Suprapubic skin (tissue), 4 donors: ENCODE results near the gene OASL. TPM values are rescaled to one million over a fixed set of nuclear protein-coding genes. Genes with fewer than 3 reads are reported as not detected.

Source experiments
- DNase-seq, 2 donors: peaks; one replicate each; pipeline ENCODE4 v3.0.0-alpha.2; 2019; ENCODE audit warnings: low spot score in 2 of 2
- H3K27ac ChIP-seq: fragments of 200-600 bp; sonication (generic); one replicate; pipeline ENCODE4 v1.5.1; 2019
- H3K27me3 ChIP-seq: fragments of 200-600 bp; sonication (generic); one replicate; pipeline ENCODE4 v1.5.1; 2019
- H3K36me3 ChIP-seq: fragments of 200-600 bp; sonication (generic); one replicate; pipeline ENCODE4 v1.5.1; 2019
- H3K4me1 ChIP-seq: fragments of 200-600 bp; sonication (generic); one replicate; pipeline ENCODE4 v1.5.1; 2019
- H3K4me3 ChIP-seq: fragments of 200-600 bp; sonication (generic); one replicate; pipeline ENCODE4 v1.5.1; 2019; ENCODE audit warnings: mild to moderate bottlenecking
- H3K9me3 ChIP-seq: fragments of 200-600 bp; sonication (generic); one replicate; pipeline ENCODE4 v1.5.1; 2019
- EP300 ChIP-seq: sonication (generic); formaldehyde crosslinking; IDR thresholded peaks from one replicate; pipeline ENCODE4 v1.6.1; 2017; ENCODE audit warnings: antibody characterized with exemption
- POLR2A ChIP-seq, 2 donors: fragments of 450-650 bp; IDR thresholded peaks; one replicate each; pipeline ENCODE4 v1.6.1; 2017; ENCODE audit warnings: antibody characterized with exemption in 2 of 2, mild to moderate bottlenecking in 2 of 2, moderate library complexity in 2 of 2
- POLR2AphosphoS5 ChIP-seq, 3 donors: sonication (generic); formaldehyde crosslinking; IDR thresholded peaks; one replicate each; pipeline ENCODE4 v1.6.1; 2017; ENCODE audit warnings: antibody characterized with exemption in 3 of 3
- WGBS: methylation state at CpG from one replicate; pipeline ENCODE4 v1.1.5; 2018; 5-methylcytosine and 5-hydroxymethylcytosine counted together
- total RNA-seq, 4 donors: library from RNA; depleted of rRNA; stranded (reverse); fragments of >200 nt; gene quantifications; one replicate each; pipeline ENCODE4 v1.1.0, GENCODE V29; 2016
- TF ChIP-seq, protein P1 (sequence below), 2 donors: fragments of 200-600 bp in 1 of 2; fragments of 450-650 bp in 1 of 2; sonication (generic) in 1 of 2; IDR thresholded peaks; one replicate each; pipeline ENCODE4 v1.5.1; 2016 to 2019; ENCODE audit warnings: antibody characterized with exemption in 2 of 2, mild to moderate bottlenecking in 1 of 2, moderate library complexity in 1 of 2

Gene OASL
- total RNA-seq, 4 donors from 2014 or later: 0.53 to 0.91 (median 0.64) TPM; not detected in 1

GRCh38 chr12:120998435-120998834 lies 40.6 kb downstream of the OASL start:
- peaks cover 5% of the 10 kb centered on the region for H3K27me3 ChIP-seq
- H3K4me3 ChIP-seq: no peak overlapping the region
- WGBS: 70% methylated on average over 3 of the region's 3 CpGs
- no peak for TF ChIP-seq POLR2A (IDR thresholded peaks at IDR 0.05)
- TF ChIP-seq POLR2AphosphoS5 (IDR thresholded peaks at IDR 0.05): no peak
- no peaks in the 10 kb centered on the region for H3K4me1 ChIP-seq
- no peak for DNase-seq
- H3K36me3 ChIP-seq: peaks cover 21% of the 10 kb centered on the region
- no peaks in the 10 kb centered on the region for H3K9me3 ChIP-seq
- H3K27ac ChIP-seq: no peak overlapping the region

DNA sequence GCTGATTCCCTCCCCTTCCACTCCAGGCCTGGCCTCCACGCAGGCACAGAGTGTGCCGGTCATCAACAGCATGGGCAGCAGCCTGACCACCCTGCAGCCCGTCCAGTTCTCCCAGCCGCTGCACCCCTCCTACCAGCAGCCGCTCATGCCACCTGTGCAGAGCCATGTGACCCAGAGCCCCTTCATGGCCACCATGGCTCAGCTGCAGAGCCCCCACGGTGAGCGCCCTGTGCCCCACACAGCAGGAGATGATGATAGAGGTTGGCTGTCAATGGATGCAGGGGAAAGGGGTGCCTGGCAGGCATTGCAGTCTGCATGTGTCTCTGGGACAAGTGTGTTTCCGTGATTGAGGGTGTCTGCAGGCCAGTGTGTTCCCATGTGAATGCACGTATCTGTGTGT lies 41.6 kb downstream of the OASL start:
- no peaks in the 10 kb centered on the region for H3K9me3 ChIP-seq
- H3K27ac ChIP-seq: no peak overlapping the region
- DNase-seq: no peak
- no peak for TF ChIP-seq EP300
- peaks cover 5% of the 10 kb centered on the region for H3K27me3 ChIP-seq
- H3K36me3 ChIP-seq: peaks cover 14% of the 10 kb centered on the region
- 70% methylated on average over 6 of the region's 9 CpGs for WGBS
- no peak overlapping the region for H3K4me3 ChIP-seq
- no peaks in the 10 kb centered on the region for H3K4me1 ChIP-seq

DNA sequence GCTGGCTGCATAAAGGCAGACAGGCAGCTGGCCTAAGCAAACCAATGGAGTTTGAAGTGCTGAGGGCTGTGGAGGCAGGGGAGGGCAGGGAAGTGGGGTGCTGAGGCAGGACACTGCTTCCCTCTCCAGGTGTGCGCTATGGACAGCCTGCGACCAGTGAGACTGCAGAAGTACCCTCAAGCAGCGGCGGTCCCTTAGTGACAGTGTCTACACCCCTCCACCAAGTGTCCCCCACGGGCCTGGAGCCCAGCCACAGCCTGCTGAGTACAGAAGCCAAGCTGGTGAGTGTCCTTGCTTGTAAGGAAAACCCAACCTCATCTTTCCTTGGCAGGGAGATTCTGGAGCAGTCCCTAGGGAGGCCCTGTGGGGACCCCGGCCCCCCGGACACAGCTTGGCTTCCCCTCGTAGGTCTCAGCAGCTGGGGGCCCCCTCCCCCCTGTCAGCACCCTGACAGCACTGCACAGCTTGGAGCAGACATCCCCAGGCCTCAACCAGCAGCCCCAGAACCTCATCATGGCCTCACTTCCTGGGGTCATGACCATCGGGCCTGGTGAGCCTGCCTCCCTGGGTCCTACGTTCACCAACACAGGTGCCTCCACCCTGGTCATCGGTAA lies 42.8 kb downstream of the OASL start:
- 84% methylated on average over 5 of the region's 11 CpGs for WGBS
- TF ChIP-seq EP300 (no peak), POLR2A (IDR thresholded peaks at IDR 0.05) (no peak), POLR2AphosphoS5 (IDR thresholded peaks at IDR 0.05) (no peak)
- TF ChIP-seq, protein P1, sequence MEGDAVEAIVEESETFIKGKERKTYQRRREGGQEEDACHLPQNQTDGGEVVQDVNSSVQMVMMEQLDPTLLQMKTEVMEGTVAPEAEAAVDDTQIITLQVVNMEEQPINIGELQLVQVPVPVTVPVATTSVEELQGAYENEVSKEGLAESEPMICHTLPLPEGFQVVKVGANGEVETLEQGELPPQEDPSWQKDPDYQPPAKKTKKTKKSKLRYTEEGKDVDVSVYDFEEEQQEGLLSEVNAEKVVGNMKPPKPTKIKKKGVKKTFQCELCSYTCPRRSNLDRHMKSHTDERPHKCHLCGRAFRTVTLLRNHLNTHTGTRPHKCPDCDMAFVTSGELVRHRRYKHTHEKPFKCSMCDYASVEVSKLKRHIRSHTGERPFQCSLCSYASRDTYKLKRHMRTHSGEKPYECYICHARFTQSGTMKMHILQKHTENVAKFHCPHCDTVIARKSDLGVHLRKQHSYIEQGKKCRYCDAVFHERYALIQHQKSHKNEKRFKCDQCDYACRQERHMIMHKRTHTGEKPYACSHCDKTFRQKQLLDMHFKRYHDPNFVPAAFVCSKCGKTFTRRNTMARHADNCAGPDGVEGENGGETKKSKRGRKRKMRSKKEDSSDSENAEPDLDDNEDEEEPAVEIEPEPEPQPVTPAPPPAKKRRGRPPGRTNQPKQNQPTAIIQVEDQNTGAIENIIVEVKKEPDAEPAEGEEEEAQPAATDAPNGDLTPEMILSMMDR (IDR thresholded peaks at IDR 0.05): no peak
- H3K4me1 ChIP-seq: no peaks in the 10 kb centered on the region
- no peak overlapping the region for H3K4me3 ChIP-seq
- DNase-seq: no peak
- H3K9me3 ChIP-seq: no peaks in the 10 kb centered on the region
- no peak overlapping the region for H3K27ac ChIP-seq
- H3K27me3 ChIP-seq: peaks cover 5% of the 10 kb centered on the region
- H3K36me3 ChIP-seq: peaks cover 3% of the 10 kb centered on the region

GRCh38 chr12:120994589-120995337 lies 44.3 kb downstream of the OASL start:
- H3K4me3 ChIP-seq: no peak overlapping the region
- no peak overlapping the region for H3K27ac ChIP-seq
- WGBS: 96% methylated on average over 2 of the region's 2 CpGs
- H3K9me3 ChIP-seq: no peaks in the 10 kb centered on the region
- peaks cover 5% of the 10 kb centered on the region for H3K27me3 ChIP-seq
- H3K36me3 ChIP-seq: no peaks in the 10 kb centered on the region
- TF ChIP-seq EP300 (no peak), POLR2AphosphoS5 (IDR thresholded peaks at IDR 0.05) (no peak), POLR2A (IDR thresholded peaks at IDR 0.05) (no peak)
- TF ChIP-seq, protein P1 (IDR thresholded peaks at IDR 0.05): no peak
- no peak for DNase-seq
- H3K4me1 ChIP-seq: no peaks in the 10 kb centered on the region

DNA sequence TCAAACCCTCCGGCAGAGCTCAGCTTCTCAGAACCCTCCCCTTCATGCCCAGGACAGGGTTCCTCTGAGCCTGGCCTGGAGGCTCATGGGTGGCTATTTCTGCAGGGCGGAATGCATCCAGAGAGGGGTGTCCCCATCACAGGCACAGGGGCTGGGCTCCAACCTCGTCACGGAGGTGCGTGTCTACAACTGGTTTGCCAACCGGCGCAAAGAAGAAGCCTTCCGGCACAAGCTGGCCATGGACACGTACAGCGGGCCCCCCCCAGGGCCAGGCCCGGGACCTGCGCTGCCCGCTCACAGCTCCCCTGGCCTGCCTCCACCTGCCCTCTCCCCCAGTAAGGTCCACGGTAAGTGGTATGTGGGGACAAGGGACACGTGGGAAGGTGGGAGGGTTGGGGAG lies 45.0 kb downstream of the OASL start:
- no peak overlapping the region for H3K4me3 ChIP-seq
- H3K36me3 ChIP-seq: no peaks in the 10 kb centered on the region
- no peaks in the 10 kb centered on the region for H3K4me1 ChIP-seq
- TF ChIP-seq EP300 (no peak), POLR2AphosphoS5 (IDR thresholded peaks at IDR 0.05) (no peak), POLR2A (IDR thresholded peaks at IDR 0.05) (no peak)
- TF ChIP-seq, protein P1 (IDR thresholded peaks at IDR 0.05): no peak
- H3K27ac ChIP-seq: no peak overlapping the region
- H3K9me3 ChIP-seq: no peaks in the 10 kb centered on the region
- H3K27me3 ChIP-seq: peaks cover 5% of the 10 kb centered on the region
- no peak for DNase-seq
- 88% methylated on average over 15 of the region's 15 CpGs for WGBS

GRCh38 chr12:120993496-120993895 lies 45.5 kb downstream of the OASL start:
- 83% methylated on average over 11 of the region's 11 CpGs for WGBS
- H3K27ac ChIP-seq: no peak overlapping the region

More at GRCh38 chr12:120993496-120993895, 45.5 kb downstream of the OASL start:
- Histone ChIP-seq H3K36me3 (no peaks in the 10 kb centered on the region), H3K4me1 (no peaks in the 10 kb centered on the region), H3K9me3 (no peaks in the 10 kb centered on the region), H3K27me3 (peaks cover 5% of the 10 kb centered on the region), H3K4me3 (no peak overlapping the region)
- DNase-seq: no peak
- TF ChIP-seq, protein P1 (IDR thresholded peaks at IDR 0.05): no peak
- no peak for TF ChIP-seq POLR2AphosphoS5 (IDR thresholded peaks at IDR 0.05)
- no peak for TF ChIP-seq EP300
- TF ChIP-seq POLR2A (IDR thresholded peaks at IDR 0.05): no peak
